ENCODE data around the gene PPM1A. TPM values are rescaled to one million over a fixed set of nuclear protein-coding genes. Genes with fewer than 3 reads are reported as not detected.

The PPM1A gene
- total and polyA plus RNA-seq, 2 donors (not counting 1 experiment from before 2014, with no cell fraction given): 15.5 to 59.0 TPM

- no CpG with 5 or more reads among the region's 7 CpGs for WGBS (ENCODE audit: insufficient coverage)
- H3K27ac Mint-ChIP-seq: no peak overlapping the region
- no peaks in the 10 kb centered on the region for H3K36me3 ChIP-seq (replicated peaks in 1 of 2; ENCODE audit: control extremely low read depth in 1 of 2, control insufficient read depth in 1 of 2, extremely low read depth in 1 of 2, insufficient read depth in 2 of 2, low read length in 1 of 2)
- ATAC-seq (ENCODE audit: low read depth) (no peak), DNase-seq (no peak)
- no peak for TF ChIP-seq EZH2 (IDR thresholded peaks at IDR 0.05; ENCODE audit: borderline replicate concordance, insufficient read depth, low read depth, low read length, poor library complexity, severe bottlenecking)
- TF ChIP-seq, protein P1, sequence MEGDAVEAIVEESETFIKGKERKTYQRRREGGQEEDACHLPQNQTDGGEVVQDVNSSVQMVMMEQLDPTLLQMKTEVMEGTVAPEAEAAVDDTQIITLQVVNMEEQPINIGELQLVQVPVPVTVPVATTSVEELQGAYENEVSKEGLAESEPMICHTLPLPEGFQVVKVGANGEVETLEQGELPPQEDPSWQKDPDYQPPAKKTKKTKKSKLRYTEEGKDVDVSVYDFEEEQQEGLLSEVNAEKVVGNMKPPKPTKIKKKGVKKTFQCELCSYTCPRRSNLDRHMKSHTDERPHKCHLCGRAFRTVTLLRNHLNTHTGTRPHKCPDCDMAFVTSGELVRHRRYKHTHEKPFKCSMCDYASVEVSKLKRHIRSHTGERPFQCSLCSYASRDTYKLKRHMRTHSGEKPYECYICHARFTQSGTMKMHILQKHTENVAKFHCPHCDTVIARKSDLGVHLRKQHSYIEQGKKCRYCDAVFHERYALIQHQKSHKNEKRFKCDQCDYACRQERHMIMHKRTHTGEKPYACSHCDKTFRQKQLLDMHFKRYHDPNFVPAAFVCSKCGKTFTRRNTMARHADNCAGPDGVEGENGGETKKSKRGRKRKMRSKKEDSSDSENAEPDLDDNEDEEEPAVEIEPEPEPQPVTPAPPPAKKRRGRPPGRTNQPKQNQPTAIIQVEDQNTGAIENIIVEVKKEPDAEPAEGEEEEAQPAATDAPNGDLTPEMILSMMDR (IDR thresholded peaks at IDR 0.05): no peak
- no peak overlapping the region for H3K4me2 ChIP-seq (replicated peaks; ENCODE audit: low read depth, low read length, poor library complexity, severe bottlenecking)
- H2AFZ ChIP-seq (ENCODE audit: insufficient read depth, low read depth, low read length, poor library complexity, severe bottlenecking): no peak overlapping the region
- no peak overlapping the region for H3K27ac ChIP-seq (ENCODE audit: low read length in 2 of 2)
- no peaks in the 10 kb centered on the region for H4K20me1 ChIP-seq (ENCODE audit: control insufficient read depth, insufficient read depth, low read length, poor library complexity, severe bottlenecking)
- H3K79me2 ChIP-seq (ENCODE audit: control insufficient read depth, insufficient read depth, low read length): no peaks in the 10 kb centered on the region
- H3K4me1 Mint-ChIP-seq: peaks cover 5% of the 10 kb centered on the region
- peaks cover 4% of the 10 kb centered on the region for H3K27me3 Mint-ChIP-seq
- no peak overlapping the region for H3K4me3 ChIP-seq (ENCODE audit: control extremely low read depth in 1 of 5, extremely low read depth in 1 of 5, insufficient read depth in 1 of 5, low read depth in 2 of 5, low read length in 4 of 5)
- intact Hi-C loops (cut with micrococcal nuclease): no loop called here
- ChIA-PET CTCF (no interaction called here), POLR2A (no interaction called here)
- no peaks in the 10 kb centered on the region for H3K9me3 ChIP-seq (ENCODE audit: control extremely low read depth in 1 of 3, control insufficient read depth in 2 of 3, insufficient read depth in 1 of 3, low read length in 2 of 3)
- H3K27me3 ChIP-seq (replicated peaks in 1 of 4; ENCODE audit: control extremely low read depth in 1 of 4, control insufficient read depth in 3 of 4, insufficient read depth in 4 of 4, low read length in 3 of 4): no peaks in the 10 kb centered on the region
- peaks cover 4 to 6% of the 10 kb centered on the region in 2 donors for H3K4me1 ChIP-seq (ENCODE audit: control insufficient read depth in 2 of 2, insufficient read depth in 2 of 2, low read length in 2 of 2)
- no peak overlapping the region for H3K9ac ChIP-seq (ENCODE audit: low read length)
- H3K4me3 Mint-ChIP-seq: no peak overlapping the region
- no peaks in the 10 kb centered on the region for H3K9me3 Mint-ChIP-seq (ENCODE audit: insufficient read depth)
Measured at GRCh38 chr14:60240139-60240856, 8.7 kb upstream of the PPM1A start.

DNA sequence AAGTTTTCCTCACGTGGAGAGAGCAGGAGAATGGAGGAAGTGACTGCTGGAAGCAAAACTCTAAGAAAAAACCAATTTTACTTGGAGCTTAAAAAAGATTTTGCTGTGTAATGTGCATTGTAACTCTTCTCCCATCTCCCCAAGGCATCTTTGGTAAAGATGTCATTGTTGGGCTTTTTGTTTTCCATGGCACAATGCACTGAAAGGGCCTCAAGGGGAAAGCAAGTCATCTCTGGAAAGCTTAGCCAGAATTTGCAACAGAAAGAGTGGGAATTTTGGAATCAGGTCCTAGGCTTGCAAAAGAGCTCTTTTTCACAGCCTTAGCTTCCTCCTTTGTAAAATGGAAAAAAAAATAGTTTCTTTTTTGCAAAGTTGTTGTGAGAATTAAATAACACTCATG, 7.9 kb upstream of the PPM1A start:
- ChIA-PET CTCF (interaction anchor here (1.0 to 1.1 kb wide), 2 partner anchors 9 to 87 kb away, joined by 3 read pairs; no protein-coding TSS in a partner anchor), POLR2A (no interaction called here)
- WGBS (ENCODE audit: insufficient coverage): no CpG with 5 or more reads among the region's 1 CpG

More for the DNA sequence above, 7.9 kb upstream of the PPM1A start:
- Histone ChIP-seq H3K27me3 (replicated peaks in 1 of 4; ENCODE audit: control extremely low read depth in 1 of 4, control insufficient read depth in 3 of 4, insufficient read depth in 4 of 4, low read length in 3 of 4) (no peaks in the 10 kb centered on the region), H3K4me1 (ENCODE audit: control insufficient read depth in 2 of 2, insufficient read depth in 2 of 2, low read length in 2 of 2) (peaks cover 4 to 6% of the 10 kb centered on the region in 2 donors), H3K4me3 (ENCODE audit: control extremely low read depth in 1 of 5, extremely low read depth in 1 of 5, insufficient read depth in 1 of 5, low read depth in 2 of 5, low read length in 4 of 5) (no peak overlapping the region), H3K9me3 (ENCODE audit: control extremely low read depth in 1 of 3, control insufficient read depth in 2 of 3, insufficient read depth in 1 of 3, low read length in 2 of 3) (no peaks in the 10 kb centered on the region), H3K9ac (ENCODE audit: low read length) (no peak overlapping the region), H2AFZ (ENCODE audit: insufficient read depth, low read depth, low read length, poor library complexity, severe bottlenecking) (no peak overlapping the region), H3K36me3 (replicated peaks in 1 of 2; ENCODE audit: control extremely low read depth in 1 of 2, control insufficient read depth in 1 of 2, extremely low read depth in 1 of 2, insufficient read depth in 2 of 2, low read length in 1 of 2) (no peaks in the 10 kb centered on the region), H3K27ac (ENCODE audit: low read length in 2 of 2) (no peak overlapping the region), H3K4me2 (replicated peaks; ENCODE audit: low read depth, low read length, poor library complexity, severe bottlenecking) (no peak overlapping the region), H3K79me2 (ENCODE audit: control insufficient read depth, insufficient read depth, low read length) (no peaks in the 10 kb centered on the region), H4K20me1 (ENCODE audit: control insufficient read depth, insufficient read depth, low read length, poor library complexity, severe bottlenecking) (no peaks in the 10 kb centered on the region)
- DNase-seq (no peak), ATAC-seq (ENCODE audit: low read depth) (no peak)
- Mint-ChIP-seq H3K4me1 (peaks cover 9% of the 10 kb centered on the region), H3K4me3 (no peak overlapping the region), H3K9me3 (ENCODE audit: insufficient read depth) (no peaks in the 10 kb centered on the region), H3K27me3 (peaks cover 4% of the 10 kb centered on the region), H3K27ac (no peak overlapping the region)
- intact Hi-C loops (cut with micrococcal nuclease): no loop called here
- no peak for TF ChIP-seq EZH2 (IDR thresholded peaks at IDR 0.05; ENCODE audit: borderline replicate concordance, insufficient read depth, low read depth, low read length, poor library complexity, severe bottlenecking)
- TF ChIP-seq, protein P1 (IDR thresholded peaks at IDR 0.05): no peak

All from B cell (primary cell).